ENCODE results near the gene SLC25A11. TPM values are rescaled to one million over a fixed set of nuclear protein-coding genes. Genes with fewer than 3 reads are reported as not detected.

Gene SLC25A11
- total RNA-seq, 1 donor from 2014 or later, result 60.2 TPM

GRCh38 chr17:4969047-4969550, 29.3 kb upstream of the SLC25A11 start:
- H3K36me3 Mint-ChIP-seq, result peaks cover 25% of the 10 kb centered on the region
- H3K4me3 Mint-ChIP-seq, result no peak overlapping the region
- no peaks in the 10 kb centered on the region for H3K27me3 Mint-ChIP-seq
- H3K27ac Mint-ChIP-seq, result no peak overlapping the region
- H3K9me3 Mint-ChIP-seq, result no peaks in the 10 kb centered on the region
- DNase-seq (ENCODE audit: extremely low spot score, unreplicated experiment), result no peak
- peaks cover 41% of the 10 kb centered on the region for H3K4me1 Mint-ChIP-seq (ENCODE audit: unreplicated experiment)
- TF ChIP-seq CTCF (conservative IDR thresholded peaks at IDR 0.05), result no peak

GRCh38 chr17:4968486-4969046, 28.7 kb upstream of the SLC25A11 start:
- no peak for DNase-seq (ENCODE audit: extremely low spot score, unreplicated experiment)
- Mint-ChIP-seq H3K4me1 (ENCODE audit: unreplicated experiment) (peaks cover 41% of the 10 kb centered on the region), H3K27me3 (no peaks in the 10 kb centered on the region), H3K9me3 (no peaks in the 10 kb centered on the region), H3K36me3 (peaks cover 21% of the 10 kb centered on the region), H3K27ac (no peak overlapping the region), H3K4me3 (no peak overlapping the region)
- TF ChIP-seq CTCF (conservative IDR thresholded peaks at IDR 0.05), result no peak

- peak; percentile 97 for DNase-seq (ENCODE audit: extremely low spot score, unreplicated experiment)
- no peak for TF ChIP-seq CTCF (conservative IDR thresholded peaks at IDR 0.05)
- Mint-ChIP-seq H3K9me3 (no peaks in the 10 kb centered on the region), H3K4me1 (ENCODE audit: unreplicated experiment) (peaks cover 37% of the 10 kb centered on the region), H3K4me3 (no peak within 1 kb of the TSS), H3K27me3 (no peaks in the 10 kb centered on the region), H3K27ac (no peak within 1 kb of the TSS), H3K36me3 (peaks cover 20% of the 10 kb centered on the region)
These were observed 28.0 kb upstream of the SLC25A11 start, which contains the start of gene SPAG7 for GRCh38 chr17:4967539-4968485. TSS of gene SPAG7 (minus strand) at chr17:4967817. CDS start at chr17:4967804, 13 bp downstream.

- no peak overlapping the region for H3K4me3 Mint-ChIP-seq
- no peaks in the 10 kb centered on the region for H3K27me3 Mint-ChIP-seq
- H3K27ac Mint-ChIP-seq, result no peak overlapping the region
- peak; percentile 96 for DNase-seq (ENCODE audit: extremely low spot score, unreplicated experiment)
- H3K36me3 Mint-ChIP-seq, result peaks cover 20% of the 10 kb centered on the region
- H3K9me3 Mint-ChIP-seq, result no peaks in the 10 kb centered on the region
- peaks cover 37% of the 10 kb centered on the region for H3K4me1 Mint-ChIP-seq (ENCODE audit: unreplicated experiment)
- TF ChIP-seq CTCF (conservative IDR thresholded peaks at IDR 0.05), result no peak
These were observed 27.1 kb upstream of the SLC25A11 start for GRCh38 chr17:4966844-4967538.

GRCh38 chr17:4965311-4965986, 25.6 kb upstream of the SLC25A11 start:
- Mint-ChIP-seq H3K4me3 (peak overlapping the region; percentile 56), H3K4me1 (ENCODE audit: unreplicated experiment) (peaks cover 33% of the 10 kb centered on the region), H3K27me3 (no peaks in the 10 kb centered on the region), H3K27ac (no peak overlapping the region), H3K36me3 (peaks cover 22% of the 10 kb centered on the region), H3K9me3 (no peaks in the 10 kb centered on the region)
- no peak for DNase-seq (ENCODE audit: extremely low spot score, unreplicated experiment)
- no peak for TF ChIP-seq CTCF (conservative IDR thresholded peaks at IDR 0.05)

Measured in type B pancreatic cell (in vitro differentiated cells).